Measurements from ENCODE around the gene FANCG. TPM values are rescaled to one million over a fixed set of nuclear protein-coding genes. Genes with fewer than 3 reads are reported as not detected.

FANCG gene
- total RNA-seq, 1 donor from 2014 or later: 28.8 TPM

- intact Hi-C loops (cut with micrococcal nuclease): no loop called here
- TF ChIP-seq CTCF (IDR thresholded peaks at IDR 0.05): no peak
- no peak for DNase-seq
- H3K27me3 Mint-ChIP-seq: no peaks in the 10 kb centered on the region
- peaks cover 5% of the 10 kb centered on the region for H3K4me1 Mint-ChIP-seq
- ATAC-seq (ENCODE audit: low read depth): no peak
- no peak overlapping the region for H3K27ac Mint-ChIP-seq
- no peaks in the 10 kb centered on the region for H3K9me3 Mint-ChIP-seq
- ChIA-PET CTCF (interaction anchor here (6.3 kb wide), 1 partner anchor 149 kb away, joined by 93 read pairs; no protein-coding TSS in a partner anchor), POLR2A (no interaction called here)
- no peak overlapping the region for H3K4me3 Mint-ChIP-seq
- peaks cover 43% of the 10 kb centered on the region for H3K36me3 Mint-ChIP-seq (ENCODE audit: low read depth)
Measured at GRCh38 chr9:35048511-35048910, 31.2 kb downstream of the FANCG start.

- intact Hi-C loops (cut with micrococcal nuclease): no loop called here
- Mint-ChIP-seq H3K4me1 (no peaks in the 10 kb centered on the region), H3K36me3 (ENCODE audit: low read depth) (peaks cover 34% of the 10 kb centered on the region), H3K9me3 (no peaks in the 10 kb centered on the region), H3K27me3 (no peaks in the 10 kb centered on the region), H3K27ac (no peak overlapping the region), H3K4me3 (no peak overlapping the region)
- ChIA-PET CTCF (no interaction called here), POLR2A (no interaction called here)
- DNase-seq: no peak
- no peak for ATAC-seq (ENCODE audit: low read depth)
- TF ChIP-seq CTCF (IDR thresholded peaks at IDR 0.05): no peak
Measured at GRCh38 chr9:35044071-35044470, 35.7 kb downstream of the FANCG start.

DNA sequence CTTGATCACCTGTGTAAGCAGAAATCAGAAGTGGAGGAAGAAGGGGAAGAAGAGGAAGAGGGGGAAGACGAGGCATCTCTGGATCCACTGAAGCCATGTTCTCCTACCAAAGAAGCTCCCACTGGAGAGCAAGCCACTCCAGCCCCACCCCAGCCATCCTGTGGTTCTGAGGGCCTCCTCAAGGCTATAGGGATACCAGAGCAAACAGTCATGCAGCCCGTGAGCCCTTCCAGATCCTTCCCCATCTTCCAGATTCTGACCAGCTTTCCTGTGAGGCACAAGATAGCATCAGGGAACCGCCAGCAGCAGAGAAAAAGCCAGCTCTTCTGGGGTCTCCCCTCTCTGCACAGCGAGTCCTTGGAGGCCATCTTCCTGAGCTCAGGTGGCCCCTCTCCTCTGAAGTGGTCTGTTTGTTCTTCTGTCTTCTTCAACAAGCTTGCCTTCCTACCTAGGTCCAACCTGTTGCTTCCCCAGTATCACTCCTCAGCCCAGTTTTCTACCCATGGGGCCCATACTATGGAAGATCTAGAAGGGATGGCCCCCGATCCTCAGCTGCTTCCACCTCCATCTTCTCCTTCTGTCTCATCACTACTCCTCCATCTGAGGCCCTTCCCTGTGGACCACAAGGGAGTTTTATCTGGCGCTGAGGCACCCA lies 36.7 kb downstream of the FANCG start:
- POLR2A ChIA-PET: no interaction called here
- Mint-ChIP-seq H3K36me3 (ENCODE audit: low read depth) (peaks cover 26% of the 10 kb centered on the region), H3K4me3 (no peak overlapping the region), H3K27ac (no peak overlapping the region), H3K4me1 (no peaks in the 10 kb centered on the region), H3K9me3 (no peaks in the 10 kb centered on the region), H3K27me3 (no peaks in the 10 kb centered on the region)
- CTCF ChIA-PET: interaction anchor here (1.6 kb wide), 1 partner anchor 143 kb away, joined by 4 read pairs; no protein-coding TSS in a partner anchor
- DNase-seq: no peak
- intact Hi-C loops (cut with micrococcal nuclease): no loop called here
- no peak for ATAC-seq (ENCODE audit: low read depth)
- TF ChIP-seq CTCF (IDR thresholded peaks at IDR 0.05): no peak

GRCh38 chr9:35042081-35042604 lies 37.6 kb downstream of the FANCG start:
- DNase-seq (no peak), ATAC-seq (ENCODE audit: low read depth) (no peak)
- Mint-ChIP-seq H3K27me3 (no peaks in the 10 kb centered on the region), H3K4me3 (no peak overlapping the region), H3K9me3 (no peaks in the 10 kb centered on the region), H3K4me1 (no peaks in the 10 kb centered on the region), H3K36me3 (ENCODE audit: low read depth) (peaks cover 24% of the 10 kb centered on the region), H3K27ac (peak overlapping the region; percentile 50)
- intact Hi-C loops (cut with micrococcal nuclease): no loop called here
- CTCF ChIA-PET: interaction anchor here (1.2 to 1.6 kb wide), 2 partner anchors 9 to 143 kb away, joined by 4 to 5 read pairs; no protein-coding TSS in a partner anchor
- POLR2A ChIA-PET: interaction anchor here (0.6 kb wide), 1 partner anchor 38 kb away, joined by 5 read pairs; no protein-coding TSS in a partner anchor
- TF ChIP-seq CTCF (IDR thresholded peaks at IDR 0.05): no peak

- ChIA-PET POLR2A (interaction anchor here (0.7 kb wide), 1 partner anchor 15 kb away, joined by 3 read pairs; no protein-coding TSS in a partner anchor), CTCF (interaction anchor here (1.3 kb wide), 1 partner anchor 15 kb away, joined by 3 read pairs; no protein-coding TSS in a partner anchor)
- H3K27ac Mint-ChIP-seq: no peak overlapping the region
- H3K4me3 Mint-ChIP-seq: peak overlapping the region; percentile 50
- DNase-seq: no peak
- H3K36me3 Mint-ChIP-seq (ENCODE audit: low read depth): peaks cover 2% of the 10 kb centered on the region
- H3K9me3 Mint-ChIP-seq: no peaks in the 10 kb centered on the region
- peak; percentile 40 for ATAC-seq (ENCODE audit: low read depth)
- TF ChIP-seq CTCF (IDR thresholded peaks at IDR 0.05): no peak
- H3K4me1 Mint-ChIP-seq: peaks cover 4% of the 10 kb centered on the region
- H3K27me3 Mint-ChIP-seq: no peaks in the 10 kb centered on the region
- intact Hi-C loops (cut with micrococcal nuclease): loop anchor here (1.0 kb wide), 1 partner anchor 15 kb away; no protein-coding TSS in a partner anchor
Measured at GRCh38 chr9:35035851-35036701, 43.7 kb downstream of the FANCG start.

Measured in activated B cell treated with CpG ODN at 0.5 μM for 24 hours (primary cell).